H9 (cell line): Measurements from ENCODE around the gene CHST1. TPM values are rescaled to one million over a fixed set of nuclear protein-coding genes. Genes with fewer than 3 reads are reported as not detected.

Experiments used
- DNase-seq: peaks from one replicate; pipeline ENCODE4 v3.0.0-alpha.2; 2017
- H2AFZ ChIP-seq: one replicate; pipeline ENCODE4 v1.6.1; 2013; ENCODE audit warnings: mild to moderate bottlenecking, low read length, control low read depth, moderate library complexity
- H2AK5ac ChIP-seq: 2 replicates; pipeline ENCODE4 v1.6.1; 2013; ENCODE audit warnings: low read length, control low read depth, mixed read lengths; ENCODE audit not compliant: insufficient read length
- H2BK120ac ChIP-seq: one replicate; pipeline ENCODE4 v1.6.1; 2013; ENCODE audit warnings: low read depth, mild to moderate bottlenecking, low read length, control low read depth, inconsistent platforms; ENCODE audit not compliant: poor library complexity, severe bottlenecking
- H2BK12ac ChIP-seq: 2 replicates; pipeline ENCODE4 v1.6.1; 2013; ENCODE audit warnings: low read length, control low read depth, mixed read lengths, low read depth; ENCODE audit not compliant: insufficient read length
- H2BK15ac ChIP-seq: 2 replicates; pipeline ENCODE4 v1.6.1; 2013; ENCODE audit warnings: low read depth, low read length, control low read depth
- H2BK20ac ChIP-seq: one replicate; pipeline ENCODE4 v1.6.1; 2013; ENCODE audit warnings: low read depth, mild to moderate bottlenecking, low read length, control low read depth, inconsistent platforms; ENCODE audit not compliant: poor library complexity, severe bottlenecking
- H2BK5ac ChIP-seq: 2 replicates; pipeline ENCODE4 v1.6.1; 2013; ENCODE audit warnings: low read length, control low read depth, mixed read lengths; ENCODE audit not compliant: insufficient read length
- H3K14ac ChIP-seq: 2 replicates; pipeline ENCODE4 v1.6.1; 2013; ENCODE audit warnings: low read length, control low read depth; ENCODE audit not compliant: insufficient read depth
- H3K18ac ChIP-seq: 2 replicates; pipeline ENCODE4 v1.6.1; 2013; ENCODE audit warnings: low read depth, mild to moderate bottlenecking, mixed read lengths, low read length, control low read depth; ENCODE audit not compliant: insufficient read length
- H3K23ac ChIP-seq: 2 replicates; pipeline ENCODE4 v1.6.1; 2013; ENCODE audit warnings: low read length, control low read depth, mixed read lengths, low read depth; ENCODE audit not compliant: insufficient read length
- H3K23me2 ChIP-seq: 2 replicates; pipeline ENCODE4 v1.6.1; 2013; ENCODE audit warnings: low read depth, mild to moderate bottlenecking, mixed read lengths, low read length, control low read depth; ENCODE audit not compliant: insufficient read length, poor library complexity, severe bottlenecking
- H3K27ac ChIP-seq: 2 replicates; pipeline ENCODE4 v1.5.1; 2013; ENCODE audit warnings: low read length, control low read depth, mixed read lengths, low read depth; ENCODE audit not compliant: insufficient read length
- H3K27me3 ChIP-seq: 2 replicates; pipeline ENCODE4 v1.6.1; 2013; ENCODE audit warnings: low read length, control low read depth, inconsistent platforms; ENCODE audit not compliant: insufficient read depth
- H3K4ac ChIP-seq: 2 replicates; pipeline ENCODE4 v1.6.1; 2013; ENCODE audit warnings: low read depth, mild to moderate bottlenecking, control low read depth, inconsistent platforms, low read length, moderate library complexity
- H3K4me1 ChIP-seq: 2 replicates; pipeline ENCODE4 v1.6.1; 2013; ENCODE audit warnings: low read length, control low read depth, inconsistent platforms; ENCODE audit not compliant: insufficient read depth
- H3K4me2 ChIP-seq: 2 replicates; pipeline ENCODE4 v1.6.1; 2013; ENCODE audit warnings: low read length, control low read depth, mixed read lengths; ENCODE audit not compliant: insufficient read length, insufficient read depth
- H3K56ac ChIP-seq: 2 replicates; pipeline ENCODE4 v1.6.1; 2013; ENCODE audit warnings: low read depth, mild to moderate bottlenecking, mixed read lengths, low read length, control low read depth; ENCODE audit not compliant: insufficient read length
- H3K79me1 ChIP-seq: 2 replicates; pipeline ENCODE4 v1.6.1; 2013; ENCODE audit warnings: low read depth, mild to moderate bottlenecking, moderate library complexity, low read length, control low read depth, inconsistent platforms; ENCODE audit not compliant: insufficient read depth, poor library complexity, severe bottlenecking
- H3K79me2 ChIP-seq: 2 replicates; pipeline ENCODE4 v1.6.1; 2013; ENCODE audit warnings: low read length, control low read depth, inconsistent platforms; ENCODE audit not compliant: insufficient read depth
- H3K9ac ChIP-seq: 2 replicates; pipeline ENCODE4 v1.6.1; 2013; ENCODE audit warnings: low read length, control low read depth, mixed read lengths; ENCODE audit not compliant: insufficient read length; ENCODE audit errors: extremely low read depth
- H3K9me3 ChIP-seq: one replicate; pipeline ENCODE4 v1.6.1; 2013; ENCODE audit warnings: low read depth, low read length, inconsistent platforms; ENCODE audit not compliant: control insufficient read depth
- H3T11ph ChIP-seq: one replicate; pipeline ENCODE4 v1.6.1; 2013; ENCODE audit warnings: mild to moderate bottlenecking, low read length, control low read depth, inconsistent platforms
- H4K20me1 ChIP-seq: one replicate; pipeline ENCODE4 v1.6.1; 2013; ENCODE audit not compliant: control insufficient read depth, insufficient read length, insufficient read depth
- H4K5ac ChIP-seq: 2 replicates; pipeline ENCODE4 v1.6.1; 2013; ENCODE audit warnings: low read depth, mild to moderate bottlenecking, mixed read lengths, low read length, control low read depth; ENCODE audit not compliant: insufficient read length
- H4K8ac ChIP-seq: replicated peaks from 2 replicates; pipeline ENCODE4 v1.6.1; 2013; ENCODE audit warnings: low read length, control low read depth, mixed read lengths, low read depth; ENCODE audit not compliant: insufficient read length
- H4K91ac ChIP-seq: 2 replicates; pipeline ENCODE4 v1.6.1; 2013; ENCODE audit warnings: low read depth, mild to moderate bottlenecking, moderate library complexity, mixed read lengths, low read length, control low read depth; ENCODE audit not compliant: insufficient read length
- H3K27ac Mint-ChIP-seq, 3 experiments: 2 replicates in 2 of 3; 3 replicates in 1 of 3; pipeline ENCODE4 v1.8.0; 2020 to 2021; ENCODE audit warnings: mixed read lengths in 3 of 3, mild to moderate bottlenecking in 1 of 3, moderate library complexity in 1 of 3
- H3K27me3 Mint-ChIP-seq: 2 replicates; pipeline ENCODE4 v1.8.0; 2021; ENCODE audit warnings: low read depth, mild to moderate bottlenecking, moderate library complexity, mixed read lengths
- H3K36me3 Mint-ChIP-seq, 3 experiments: 2 replicates in 2 of 3; 3 replicates in 1 of 3; pipeline ENCODE4 v1.8.0; 2020 to 2021; ENCODE audit warnings: low read depth in 3 of 3, mixed read lengths in 3 of 3; ENCODE audit not compliant: insufficient read depth in 1 of 3
- H3K4me1 Mint-ChIP-seq, 2 experiments: 2 replicates each; pipeline ENCODE4 v1.8.0; 2020; ENCODE audit warnings: mixed read lengths in 2 of 2
- H3K4me3 Mint-ChIP-seq, 2 experiments: 2 replicates in 1 of 2; 3 replicates in 1 of 2; pipeline ENCODE4 v1.8.0; 2020 to 2021; ENCODE audit warnings: mild to moderate bottlenecking in 2 of 2, mixed read lengths in 2 of 2, moderate library complexity in 1 of 2
- H3K9me3 Mint-ChIP-seq, 2 experiments: 2 replicates in 1 of 2; 3 replicates in 1 of 2; pipeline ENCODE4 v1.8.0; 2020; ENCODE audit warnings: mild to moderate bottlenecking in 2 of 2, mixed read lengths in 2 of 2, moderate library complexity in 1 of 2
- WGBS: extraction: QIAGEN DNeasy Blood & Tissue Kit; methylation state at CpG from one replicate; pipeline ENCODE4 v1.1.7; 2013; ENCODE audit warnings: missing lambda C conversion rate, low lambda C conversion rate, mixed read lengths; ENCODE audit not compliant: insufficient read length; ENCODE audit errors: extremely low coverage; 5-methylcytosine and 5-hydroxymethylcytosine counted together
- total RNA-seq: library from RNA; stranded (reverse); gene quantifications from 2 replicates; pipeline ENCODE4 v1.2.1, GENCODE V29; 2021
- TF ChIP-seq, protein P1 (sequence below): fragments of 200-600 bp; sonication (generic); conservative IDR thresholded peaks from 3 replicates; pipeline ENCODE4 v1.8.0; 2021; ENCODE audit warnings: antibody characterized with exemption, mild to moderate bottlenecking

Gene CHST1
- total RNA-seq, 1 experiment from 2014 or later: 0.57 TPM

DNA sequence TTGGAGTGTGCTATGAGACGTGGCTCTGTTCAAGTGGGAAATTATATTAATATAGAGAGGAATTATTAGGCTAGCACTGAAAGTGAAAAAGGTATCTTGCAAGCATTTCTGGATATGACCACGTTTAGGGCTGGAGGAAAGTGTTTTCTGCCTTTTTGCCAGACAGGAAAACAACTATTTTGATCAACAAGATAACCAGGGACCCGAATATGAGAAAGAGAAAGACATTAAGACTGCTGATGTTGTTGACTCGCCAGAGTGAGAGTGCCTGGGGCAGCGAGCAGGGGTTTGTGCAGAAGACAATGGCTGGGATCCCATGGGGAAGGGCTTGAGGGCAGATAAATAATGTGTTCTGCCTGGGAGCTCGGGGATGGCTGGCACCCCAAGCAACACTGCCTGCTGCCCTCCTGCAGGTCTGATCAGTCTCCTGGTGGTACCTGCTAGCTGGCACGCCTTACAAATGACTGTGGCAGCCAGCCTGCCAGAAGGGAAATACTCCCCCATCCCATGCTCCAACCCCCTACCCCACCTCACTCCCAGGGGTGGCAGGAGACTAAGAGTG, 23.1 kb upstream of the CHST1 start:
- H3K4me1 ChIP-seq: no peaks in the 10 kb centered on the region
- H2BK5ac ChIP-seq: no peak overlapping the region
- Mint-ChIP-seq H3K4me1 (peaks cover 7 to 19% of the 10 kb centered on the region in 2 experiments), H3K27me3 (peaks cover 15% of the 10 kb centered on the region), H3K9me3 (no peaks in the 10 kb centered on the region), H3K4me3 (no peak overlapping the region), H3K27ac (no peak overlapping the region), H3K36me3 (no peaks in the 10 kb centered on the region)
- no peaks in the 10 kb centered on the region for H3K79me2 ChIP-seq
- H2BK20ac ChIP-seq: no peak overlapping the region
- H3K79me1 ChIP-seq: no peaks in the 10 kb centered on the region
- H3K27me3 ChIP-seq: no peaks in the 10 kb centered on the region; the same call in 1 of the 2 replicates
- DNase-seq: no peak
- H2AK5ac ChIP-seq: no peak overlapping the region
- no peak overlapping the region for H4K91ac ChIP-seq
- TF ChIP-seq, protein P1, sequence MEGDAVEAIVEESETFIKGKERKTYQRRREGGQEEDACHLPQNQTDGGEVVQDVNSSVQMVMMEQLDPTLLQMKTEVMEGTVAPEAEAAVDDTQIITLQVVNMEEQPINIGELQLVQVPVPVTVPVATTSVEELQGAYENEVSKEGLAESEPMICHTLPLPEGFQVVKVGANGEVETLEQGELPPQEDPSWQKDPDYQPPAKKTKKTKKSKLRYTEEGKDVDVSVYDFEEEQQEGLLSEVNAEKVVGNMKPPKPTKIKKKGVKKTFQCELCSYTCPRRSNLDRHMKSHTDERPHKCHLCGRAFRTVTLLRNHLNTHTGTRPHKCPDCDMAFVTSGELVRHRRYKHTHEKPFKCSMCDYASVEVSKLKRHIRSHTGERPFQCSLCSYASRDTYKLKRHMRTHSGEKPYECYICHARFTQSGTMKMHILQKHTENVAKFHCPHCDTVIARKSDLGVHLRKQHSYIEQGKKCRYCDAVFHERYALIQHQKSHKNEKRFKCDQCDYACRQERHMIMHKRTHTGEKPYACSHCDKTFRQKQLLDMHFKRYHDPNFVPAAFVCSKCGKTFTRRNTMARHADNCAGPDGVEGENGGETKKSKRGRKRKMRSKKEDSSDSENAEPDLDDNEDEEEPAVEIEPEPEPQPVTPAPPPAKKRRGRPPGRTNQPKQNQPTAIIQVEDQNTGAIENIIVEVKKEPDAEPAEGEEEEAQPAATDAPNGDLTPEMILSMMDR: no peak
- no peaks in the 10 kb centered on the region for H3K23me2 ChIP-seq
- no peak overlapping the region for H4K8ac ChIP-seq
- WGBS: no CpG with 5 or more reads among the region's 7 CpGs
- H2BK120ac ChIP-seq: no peak overlapping the region
- H2BK12ac ChIP-seq: no peak overlapping the region
- no peak overlapping the region for H3T11ph ChIP-seq
- H3K56ac ChIP-seq: no peak overlapping the region
- no peak overlapping the region for H3K4ac ChIP-seq
- H2BK15ac ChIP-seq: no peak overlapping the region
- H3K9ac ChIP-seq: no peak overlapping the region
- H3K9me3 ChIP-seq: no peaks in the 10 kb centered on the region
- H3K14ac ChIP-seq: no peak overlapping the region
- H4K5ac ChIP-seq: no peak overlapping the region
- H3K4me2 ChIP-seq: no peak overlapping the region
- H2AFZ ChIP-seq: no peak overlapping the region
- H3K23ac ChIP-seq: no peak overlapping the region
- H3K27ac ChIP-seq: no peak overlapping the region
- H3K18ac ChIP-seq: no peak overlapping the region
- no peaks in the 10 kb centered on the region for H4K20me1 ChIP-seq
